Upper lobe of left lung (tissue), 6 donors: Measurements from ENCODE around the gene RASGRF2. TPM values are rescaled to one million over a fixed set of nuclear protein-coding genes. Genes with fewer than 3 reads are reported as not detected.

Source experiments
- ATAC-seq, 2 donors: fragments of 200-7000 bp; cut with Tn5 transposase; one replicate each; pipeline ENCODE4 v1.9.1; 2022; ENCODE audit warnings: mild to moderate bottlenecking in 2 of 2, moderate library complexity in 2 of 2; ENCODE audit not compliant: low FRiP score in 2 of 2
- DNase-seq, 2 donors: peaks; one replicate each; pipeline ENCODE4 v3.0.0-alpha.2; 2019 to 2020
- H3K27ac ChIP-seq, 4 donors: fragments of 200-600 bp; sonication (generic); one replicate each; pipeline ENCODE4 v1.5.1; 2016 to 2019
- H3K27me3 ChIP-seq, 4 donors: fragments of 200-600 bp; sonication (generic); one replicate each; pipeline ENCODE4 v1.5.1; 2017 to 2019
- H3K36me3 ChIP-seq, 4 donors: fragments of 200-600 bp; sonication (generic); one replicate each; pipeline ENCODE4 v1.5.1; 2016 to 2019
- H3K4me1 ChIP-seq, 4 donors: fragments of 200-600 bp; sonication (generic); one replicate each; pipeline ENCODE4 v1.5.1; 2018 to 2019
- H3K4me3 ChIP-seq, 4 donors: fragments of 200-600 bp; sonication (generic); one replicate each; pipeline ENCODE4 v1.5.1; 2017 to 2019; ENCODE audit warnings: mild to moderate bottlenecking in 2 of 4, moderate library complexity in 1 of 4
- H3K9me3 ChIP-seq, 4 donors: fragments of 200-600 bp; sonication (generic); one replicate each; pipeline ENCODE4 v1.5.1; 2018 to 2019
- CTCF ChIP-seq, 6 experiments: fragments of 450-650 bp in 4 of 6; fragments of 200-600 bp in 2 of 6; sonication (generic) in 2 of 6; IDR thresholded peaks; one replicate each; pipeline ENCODE4 v1.5.1; 2016 to 2019; ENCODE audit warnings: antibody characterized with exemption in 6 of 6
- EP300 ChIP-seq, 4 donors: sonication (generic); formaldehyde crosslinking; IDR thresholded peaks; one replicate each; pipeline ENCODE4 v1.5.1; 2017; ENCODE audit warnings: antibody characterized with exemption in 4 of 4, control low read depth in 2 of 4
- POLR2A ChIP-seq, 4 donors: fragments of 450-650 bp; IDR thresholded peaks; one replicate each; pipeline ENCODE4 v1.5.1; 2016 to 2017; ENCODE audit warnings: antibody characterized with exemption in 4 of 4, mild to moderate bottlenecking in 2 of 4
- POLR2AphosphoS5 ChIP-seq, 2 donors: sonication (generic); formaldehyde crosslinking; IDR thresholded peaks; one replicate each; pipeline ENCODE4 v1.5.1; 2017; ENCODE audit warnings: antibody characterized with exemption in 2 of 2
- WGBS, 2 donors: methylation state at CpG; one replicate each; pipeline ENCODE4 v1.1.5; 2017 to 2018; 5-methylcytosine and 5-hydroxymethylcytosine counted together
- total RNA-seq, 6 donors: library from RNA; depleted of rRNA in 4 of 6; stranded (reverse); fragments of >200 nt in 4 of 6; gene quantifications; one replicate each; pipeline versions ENCODE4 v1.1.0 to v1.2.1, GENCODE V29; 2016 to 2021
- donor health status: DM: no; HTN: no; CAD: no; lungs with moderate emphysema.
- donor health status: DM: no; HTN: yes; CAD: no; lungs with severe emphysema.

The RASGRF2 gene
- total RNA-seq, 6 donors from 2014 or later, result 1.5 to 10.5 (median 4.9) TPM

GRCh38 chr5:81078930-81079329, 118.8 kb downstream of the RASGRF2 start:
- 84 to 96% methylated on average over 2 of the region's 2 CpGs for WGBS, 2 donors
- Histone ChIP-seq H3K4me3 (no peak overlapping the region), H3K4me1 (no peaks in the 10 kb centered on the region), H3K36me3 (peaks cover 0 to 5% (median 0%) of the 10 kb centered on the region in 4 donors), H3K27ac (no peak overlapping the region), H3K9me3 (peaks cover 0 to 6% (median 2%) of the 10 kb centered on the region in 4 donors), H3K27me3 (no peaks in the 10 kb centered on the region)
- TF ChIP-seq EP300 (IDR thresholded peaks at IDR 0.05) (no peak), POLR2A (IDR thresholded peaks at IDR 0.05) (no peak), CTCF (IDR thresholded peaks at IDR 0.05) (no peak), POLR2AphosphoS5 (IDR thresholded peaks at IDR 0.05) (no peak)
- DNase-seq (no peak), ATAC-seq (no peak)

GRCh38 chr5:81080809-81081460, 120.8 kb downstream of the RASGRF2 start:
- no peak overlapping the region for H3K4me3 ChIP-seq
- no peaks in the 10 kb centered on the region for H3K27me3 ChIP-seq
- no peak overlapping the region for H3K27ac ChIP-seq
- peaks cover 0 to 6% (median 2%) of the 10 kb centered on the region in 4 donors for H3K9me3 ChIP-seq
- ATAC-seq (no peak), DNase-seq (no peak)
- WGBS, 2 donors, result 79% methylated on average over 9 of the region's 9 CpGs
- no peak for TF ChIP-seq CTCF (IDR thresholded peaks at IDR 0.05)
- no peak for TF ChIP-seq POLR2AphosphoS5 (IDR thresholded peaks at IDR 0.05)
- no peak for TF ChIP-seq EP300 (IDR thresholded peaks at IDR 0.05)
- no peak for TF ChIP-seq POLR2A (IDR thresholded peaks at IDR 0.05)
- H3K4me1 ChIP-seq, result no peaks in the 10 kb centered on the region
- peaks cover 0 to 5% (median 0%) of the 10 kb centered on the region in 4 donors for H3K36me3 ChIP-seq

GRCh38 chr5:81081461-81081835, 121.3 kb downstream of the RASGRF2 start:
- no peak for TF ChIP-seq POLR2A (IDR thresholded peaks at IDR 0.05)
- TF ChIP-seq CTCF (IDR thresholded peaks at IDR 0.05), result no peak
- no peak for TF ChIP-seq POLR2AphosphoS5 (IDR thresholded peaks at IDR 0.05)
- TF ChIP-seq EP300 (IDR thresholded peaks at IDR 0.05), result no peak
- H3K4me1 ChIP-seq, result no peaks in the 10 kb centered on the region
- H3K27me3 ChIP-seq, result no peaks in the 10 kb centered on the region
- DNase-seq, result no peak
- H3K4me3 ChIP-seq, result no peak overlapping the region
- peaks cover 0 to 5% (median 0%) of the 10 kb centered on the region in 4 donors for H3K36me3 ChIP-seq
- H3K9me3 ChIP-seq, result peaks cover 0 to 6% (median 2%) of the 10 kb centered on the region in 4 donors
- 89 to 93% methylated on average over 8 of the region's 8 CpGs for WGBS, 2 donors
- H3K27ac ChIP-seq, result no peak overlapping the region
- ATAC-seq, result no peak

GRCh38 chr5:81086881-81087281, 126.7 kb downstream of the RASGRF2 start:
- Histone ChIP-seq H3K9me3 (no peaks in the 10 kb centered on the region), H3K4me1 (no peaks in the 10 kb centered on the region), H3K36me3 (peaks cover 0 to 6% (median 2%) of the 10 kb centered on the region in 4 donors), H3K27me3 (no peaks in the 10 kb centered on the region), H3K27ac (no peak overlapping the region), H3K4me3 (no peak overlapping the region)
- no peak for ATAC-seq
- DNase-seq, result peak in 1 of 2 donors; percentile 70
- TF ChIP-seq EP300 (IDR thresholded peaks at IDR 0.05), result no peak
- no peak for TF ChIP-seq POLR2A (IDR thresholded peaks at IDR 0.05)
- TF ChIP-seq POLR2AphosphoS5 (IDR thresholded peaks at IDR 0.05), result no peak
- no peak for TF ChIP-seq CTCF (IDR thresholded peaks at IDR 0.05)
- 93 to 98% methylated on average over 22 to 27 of the region's 27 CpGs for WGBS, 2 donors

GRCh38 chr5:81091199-81091598, 131.0 kb downstream of the RASGRF2 start:
- ATAC-seq (no peak), DNase-seq (no peak)
- Histone ChIP-seq H3K4me1 (no peaks in the 10 kb centered on the region), H3K4me3 (no peak overlapping the region), H3K27ac (no peak overlapping the region), H3K36me3 (peaks cover 0 to 6% (median 2%) of the 10 kb centered on the region in 4 donors), H3K9me3 (no peaks in the 10 kb centered on the region), H3K27me3 (no peaks in the 10 kb centered on the region)
- TF ChIP-seq POLR2AphosphoS5 (IDR thresholded peaks at IDR 0.05), result no peak
- no peak for TF ChIP-seq POLR2A (IDR thresholded peaks at IDR 0.05)
- no peak for TF ChIP-seq CTCF (IDR thresholded peaks at IDR 0.05)
- TF ChIP-seq EP300 (IDR thresholded peaks at IDR 0.05), result no peak
- 90% methylated on average over 3 of the region's 3 CpGs for WGBS, 2 donors
